ENCODE results near the gene OR5H2.

GRCh38 chr3:98329392-98330124 lies 47.3 kb downstream of the OR5H2 start:
- peak; percentile 34 to 65 (median 50) for TF ChIP-seq CTCF (IDR thresholded peaks at IDR 0.05)
- no peak for TF ChIP-seq POLR2A (IDR thresholded peaks at IDR 0.05)

All from testis (tissue), 2 donors.